GM21723 (cell line): Measurements from ENCODE around the gene IRF2.
"Not testable (repeated sequence)": the region's sequence is repeated elsewhere in the genome, so short reads cannot be mapped to it uniquely, and the experiment has no call there.

Experiments used
- ATAC-seq: cut with Tn5 transposase; IDR thresholded peaks from one replicate; pipeline ENCODE4 v1.9.1; 2021; ENCODE audit warnings: mild to moderate bottlenecking, moderate library complexity; ENCODE audit not compliant: unreplicated experiment

The IRF2 gene

DNA sequence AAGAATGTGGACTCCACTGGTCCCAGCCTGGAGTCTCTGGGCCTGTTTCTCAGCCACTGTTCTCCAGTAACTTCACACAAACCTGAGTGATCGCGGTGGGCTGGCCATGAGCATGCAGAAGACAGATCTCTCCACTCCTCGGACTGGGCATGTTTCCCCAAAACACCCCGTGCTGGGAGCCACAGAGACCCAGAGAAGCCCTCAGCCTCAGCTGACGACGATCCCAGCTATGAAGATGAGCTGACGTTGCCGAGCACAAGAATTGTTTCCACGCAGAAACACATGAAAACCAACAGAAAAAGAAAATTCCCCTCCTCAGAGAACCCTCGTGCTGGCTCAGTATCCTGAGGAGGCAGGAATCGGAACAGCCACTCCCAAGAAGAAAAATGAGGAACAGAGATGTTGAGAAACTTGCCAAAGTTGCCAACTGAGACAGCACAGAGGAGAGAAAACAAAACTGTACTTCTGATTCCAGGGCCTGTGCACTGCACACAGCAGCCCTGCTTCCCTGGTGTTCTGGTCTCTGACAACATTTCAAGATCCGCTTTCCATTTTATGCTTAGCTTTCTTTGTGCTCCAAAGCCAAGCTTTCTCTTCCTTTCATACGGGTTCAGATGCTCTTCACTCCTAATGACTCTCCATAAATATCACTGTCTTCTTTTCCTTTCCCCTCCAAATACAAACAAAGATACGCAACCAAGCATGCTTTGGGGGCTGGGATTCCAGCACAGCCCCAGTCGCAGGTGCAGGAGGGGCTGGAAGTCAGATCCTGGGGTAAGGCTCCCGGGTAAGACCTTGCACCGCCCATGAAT is 81.4 kb downstream of the IRF2 start:
- ATAC-seq: no peak

GRCh38 chr4:184392316-184392715 is 82.0 kb downstream of the IRF2 start:
- no peak for ATAC-seq

GRCh38 chr4:184389978-184390900 is 84.1 kb downstream of the IRF2 start:
- no peak for ATAC-seq

DNA sequence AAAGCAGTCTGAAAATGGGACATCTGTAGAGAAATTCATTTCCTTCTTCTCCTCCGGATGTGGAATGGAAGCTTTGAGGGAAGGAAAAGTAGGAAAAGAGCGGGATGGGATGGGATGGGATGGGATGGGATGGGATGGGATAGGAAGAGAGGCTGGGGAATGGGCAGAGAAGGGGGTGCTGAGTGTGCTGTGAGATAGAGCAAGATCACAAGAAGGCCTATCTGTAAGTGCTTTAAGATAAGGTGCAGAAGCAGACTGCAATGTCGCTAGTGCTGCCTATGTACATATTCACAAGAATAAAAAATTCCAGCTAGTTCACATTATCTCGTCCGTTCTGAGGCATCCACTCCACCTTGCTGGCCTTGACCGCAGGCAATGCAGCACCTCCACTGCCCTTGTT is 86.2 kb downstream of the IRF2 start:
- ATAC-seq: no peak

DNA sequence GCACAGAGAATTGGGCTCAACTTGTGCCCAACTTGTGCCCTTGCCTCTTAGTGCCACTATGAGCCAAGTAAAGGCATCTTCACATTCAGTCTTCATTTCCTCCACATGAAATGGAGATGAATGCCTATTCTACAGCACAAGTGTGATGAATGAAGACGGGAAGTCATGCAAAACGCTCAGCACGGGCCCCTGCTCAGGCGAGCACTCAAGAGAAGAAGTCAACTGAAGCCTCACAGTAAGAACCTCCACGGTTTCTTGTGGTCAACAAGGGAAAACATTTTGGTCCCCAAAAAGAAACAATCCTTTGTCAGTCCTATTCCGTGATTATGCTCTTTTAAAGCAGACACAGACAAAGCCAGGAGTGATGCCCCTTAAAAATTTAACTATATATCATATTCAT is 87.0 kb downstream of the IRF2 start:
- no peak for ATAC-seq

GRCh38 chr4:184386271-184386781 is 88.0 kb downstream of the IRF2 start:
- ATAC-seq: no peak

GRCh38 chr4:184385705-184386141 is 88.6 kb downstream of the IRF2 start:
- ATAC-seq: no peak

- peak; percentile 38 for ATAC-seq
Measured at GRCh38 chr4:184384810-184385557, 89.4 kb downstream of the IRF2 start.

DNA sequence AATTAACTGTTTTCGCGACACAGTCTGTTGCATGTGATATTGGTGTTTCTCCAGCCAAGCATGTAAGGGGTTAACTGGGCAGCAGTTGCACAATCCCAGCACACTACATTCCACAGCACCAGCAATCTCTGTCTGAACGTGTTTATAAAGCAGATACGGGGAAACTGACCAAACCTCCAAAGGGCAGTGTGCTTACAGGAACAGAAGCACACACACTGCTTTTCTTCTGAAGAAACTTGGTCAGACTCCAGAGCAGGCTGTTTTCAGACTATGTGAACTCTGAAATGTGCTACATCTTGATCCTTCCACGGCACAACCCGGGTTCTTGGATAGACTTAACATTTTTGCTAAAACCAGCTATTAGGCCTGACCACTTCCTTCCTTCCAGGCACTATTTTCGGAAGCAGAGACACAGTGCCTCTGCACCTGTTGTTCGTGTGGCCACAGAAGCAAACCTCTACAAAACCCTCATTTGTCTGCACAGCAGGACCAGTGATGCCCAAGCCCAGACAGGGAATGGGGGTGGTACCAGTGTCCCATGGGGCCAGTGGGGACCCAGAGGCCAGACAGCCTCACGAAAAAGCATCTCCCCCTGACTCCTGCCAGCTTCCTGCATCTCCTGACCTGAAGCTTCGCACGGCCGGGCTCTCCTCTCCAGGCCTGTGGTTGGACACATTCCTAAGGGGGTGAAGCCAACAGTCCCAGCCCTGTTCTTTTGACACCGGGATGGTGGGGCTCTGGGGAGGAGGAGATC is 90.1 kb downstream of the IRF2 start:
- ATAC-seq: peak; percentile 80

- ATAC-seq: no peak
Measured at GRCh38 chr4:184383497-184384055, 90.8 kb downstream of the IRF2 start.

- ATAC-seq: no peak
Measured at GRCh38 chr4:184382189-184382846, 92.0 kb downstream of the IRF2 start.

GRCh38 chr4:184380707-184381106 is 93.6 kb downstream of the IRF2 start:
- no peak for ATAC-seq

DNA sequence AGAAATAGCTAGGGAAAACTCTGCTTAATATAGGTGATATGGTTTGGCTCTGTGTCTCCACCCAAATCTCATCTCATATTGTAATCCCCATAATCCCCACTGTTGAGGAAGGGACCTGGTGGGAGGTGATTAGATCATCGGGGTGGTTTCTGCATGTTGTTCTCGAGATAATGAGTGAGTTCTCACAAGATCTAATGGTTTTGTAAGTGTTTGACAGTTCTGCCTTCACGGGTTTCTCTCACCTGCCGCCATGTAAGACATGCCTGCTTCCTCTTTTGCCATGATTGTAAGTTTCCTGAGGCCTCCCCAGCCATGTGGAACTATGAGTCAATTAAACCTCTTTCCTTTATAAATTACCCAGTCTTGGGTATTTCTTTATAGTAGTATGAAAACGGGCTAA is 94.1 kb downstream of the IRF2 start:
- not testable (repeated sequence) for ATAC-seq

GRCh38 chr4:184376923-184377322 is 97.4 kb downstream of the IRF2 start:
- no peak for ATAC-seq

- no peak for ATAC-seq
Measured at GRCh38 chr4:184376126-184376838, 98.1 kb downstream of the IRF2 start.

DNA sequence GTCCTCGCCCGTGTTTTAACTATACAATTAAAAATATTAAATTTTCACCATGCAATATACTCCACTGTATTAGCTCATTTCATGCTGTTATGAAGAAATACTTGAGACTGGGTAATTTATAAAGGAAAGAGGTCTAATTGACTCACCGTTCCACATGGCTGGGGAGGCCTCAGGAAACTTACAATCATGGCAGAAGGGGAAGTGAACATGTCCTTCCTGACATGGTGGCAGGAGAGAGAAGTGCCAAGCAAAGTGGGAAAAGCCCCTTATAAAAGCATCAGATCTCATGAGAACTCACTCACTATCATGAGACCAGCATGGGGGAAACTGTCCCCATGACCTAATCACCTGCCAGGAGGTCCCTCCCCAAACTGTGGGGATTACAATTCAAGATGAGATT is 98.7 kb downstream of the IRF2 start:
- not testable (repeated sequence) for ATAC-seq

- ATAC-seq: no peak
Measured at GRCh38 chr4:184375027-184375426, 99.3 kb downstream of the IRF2 start.

GRCh38 chr4:184373886-184374405 is 100.4 kb downstream of the IRF2 start:
- ATAC-seq: no peak
